Mammary epithelial cell (primary cell): ENCODE measurements around the gene TGM3.

Experiments used
- CTCF ChIP-seq, 2 donors: IDR thresholded peaks in 1 of 2; conservative IDR thresholded peaks in 1 of 2; 2 replicates each; pipeline ENCODE4 v1.5.1; 2011 to 2012; ENCODE audit warnings: inconsistent platforms in 2 of 2, low read length in 2 of 2, mild to moderate bottlenecking in 2 of 2, control low read depth in 1 of 2, low read depth in 1 of 2; ENCODE audit not compliant: insufficient read depth in 1 of 2; ENCODE audit errors: extremely low read depth in 1 of 2
- EZH2 ChIP-seq: IDR thresholded peaks from 2 replicates; pipeline ENCODE4 v1.6.1; 2012; ENCODE audit warnings: low read length, inconsistent platforms, borderline replicate concordance

GRCh38 chr20:2300420-2300819, 4.6 kb downstream of the TGM3 start:
- no peak for TF ChIP-seq EZH2
- TF ChIP-seq CTCF (conservative IDR thresholded peaks at IDR 0.05 in 1 of 2, IDR thresholded peaks at IDR 0.05 in 1 of 2; ENCODE audit: extremely low read depth in 1 of 2, insufficient read depth in 1 of 2, low read depth in 1 of 2, low read length in 2 of 2), result no peak
